GM19025 (cell line): Measurements from ENCODE around the gene DNAH8.

Source experiments
- ATAC-seq: cut with Tn5 transposase; IDR thresholded peaks from one replicate; pipeline ENCODE4 v1.9.1; 2021; ENCODE audit warnings: mild to moderate bottlenecking, low read depth, moderate library complexity; ENCODE audit not compliant: unreplicated experiment

DNAH8 gene

GRCh38 chr6:38749473-38749872 is 34.4 kb downstream of the DNAH8 start:
- ATAC-seq = no peak

- no peak for ATAC-seq
Measured at GRCh38 chr6:38750968-38751615, 36.0 kb downstream of the DNAH8 start.

GRCh38 chr6:38753707-38754106 is 38.6 kb downstream of the DNAH8 start:
- no peak for ATAC-seq

- no peak for ATAC-seq
Measured at GRCh38 chr6:38755207-38755606, 40.1 kb downstream of the DNAH8 start.

- ATAC-seq = no peak
Measured at GRCh38 chr6:38755874-38756273, 40.8 kb downstream of the DNAH8 start.

GRCh38 chr6:38760097-38760496 is 45.0 kb downstream of the DNAH8 start:
- no peak for ATAC-seq

- no peak for ATAC-seq
Measured at GRCh38 chr6:38762848-38763247, 47.7 kb downstream of the DNAH8 start.

GRCh38 chr6:38767560-38767959 is 52.4 kb downstream of the DNAH8 start:
- ATAC-seq = no peak

- ATAC-seq = no peak
Measured at GRCh38 chr6:38773338-38773737, 58.2 kb downstream of the DNAH8 start.

GRCh38 chr6:38774929-38775707 is 60.0 kb downstream of the DNAH8 start:
- no peak for ATAC-seq

- no peak for ATAC-seq
Measured at GRCh38 chr6:38775870-38776269, 60.8 kb downstream of the DNAH8 start.

- no peak for ATAC-seq
Measured at GRCh38 chr6:38776515-38776914, 61.4 kb downstream of the DNAH8 start.

- ATAC-seq = no peak
Measured at GRCh38 chr6:38779310-38780062, 64.4 kb downstream of the DNAH8 start.

- no peak for ATAC-seq
Measured at GRCh38 chr6:38782616-38783015, 67.5 kb downstream of the DNAH8 start.

- no peak for ATAC-seq
Measured at GRCh38 chr6:38783443-38784228, 68.5 kb downstream of the DNAH8 start.

- ATAC-seq = no peak
Measured at GRCh38 chr6:38784506-38785235, 69.6 kb downstream of the DNAH8 start.

GRCh38 chr6:38786486-38786885 is 71.4 kb downstream of the DNAH8 start:
- no peak for ATAC-seq

- ATAC-seq = no peak
Measured at GRCh38 chr6:38789256-38789655, 74.1 kb downstream of the DNAH8 start.

GRCh38 chr6:38792356-38792755 is 77.2 kb downstream of the DNAH8 start:
- ATAC-seq = no peak

GRCh38 chr6:38794682-38795081 is 79.6 kb downstream of the DNAH8 start:
- no peak for ATAC-seq
